ENCODE results near the gene RCC2.
"Not testable (repeated sequence)": the region's sequence is repeated elsewhere in the genome, so short reads cannot be mapped to it uniquely, and the experiment has no call there.

The RCC2 gene

GRCh38 chr1:17416389-17416788, 23.1 kb downstream of the RCC2 start:
- no peak for DNase-seq

GRCh38 chr1:17414022-17414421, 25.5 kb downstream of the RCC2 start:
- DNase-seq: no peak

- no peak for DNase-seq
Observed at GRCh38 chr1:17412093-17412870, 27.2 kb downstream of the RCC2 start.

- no peak for DNase-seq
Observed at GRCh38 chr1:17409391-17409811, 30.1 kb downstream of the RCC2 start.

GRCh38 chr1:17407786-17408514, 31.5 kb downstream of the RCC2 start:
- not testable (repeated sequence) for DNase-seq

GRCh38 chr1:17406760-17407475, 32.6 kb downstream of the RCC2 start:
- not testable (repeated sequence) for DNase-seq

- DNase-seq: peak; percentile 30
Observed at GRCh38 chr1:17405898-17406759, 33.3 kb downstream of the RCC2 start.

- no peak for DNase-seq
Observed at GRCh38 chr1:17404820-17405219, 34.7 kb downstream of the RCC2 start.

- no peak for DNase-seq
Observed at GRCh38 chr1:17404034-17404684, 35.3 kb downstream of the RCC2 start.

GRCh38 chr1:17403081-17403480, 36.4 kb downstream of the RCC2 start:
- no peak for DNase-seq

- DNase-seq: no peak
Observed at GRCh38 chr1:17401841-17402240, 37.6 kb downstream of the RCC2 start.

- DNase-seq: no peak
Observed at GRCh38 chr1:17400725-17401341, 38.6 kb downstream of the RCC2 start.

GRCh38 chr1:17397910-17398695, 41.4 kb downstream of the RCC2 start:
- DNase-seq: no peak

GRCh38 chr1:17393230-17393629, 46.2 kb downstream of the RCC2 start:
- no peak for DNase-seq

- no peak for DNase-seq
Observed at GRCh38 chr1:17392199-17392740, 47.2 kb downstream of the RCC2 start.

- DNase-seq: no peak
Observed at GRCh38 chr1:17381161-17381560, 58.3 kb downstream of the RCC2 start.

GRCh38 chr1:17377325-17377953, 62.0 kb downstream of the RCC2 start:
- DNase-seq: peak; percentile 82

GRCh38 chr1:17375651-17376050, 63.8 kb downstream of the RCC2 start:
- no peak for DNase-seq

- no peak for DNase-seq
Observed at GRCh38 chr1:17372955-17373354, 66.5 kb downstream of the RCC2 start.

GRCh38 chr1:17371896-17372295, 67.6 kb downstream of the RCC2 start, which contains the start of gene PADI6:
PADI6 (plus strand) TSS chr1:17372196; CDS start chr1:17372246, 50 bp downstream.
- no peak for DNase-seq

Data from NCI-H1105 treated with DMSO at 0.1 percent for 48 hours (cell line).